B cell (primary cell): ENCODE data around the gene CASP1.

ENCODE experiments used
- CTCF ChIP-seq: fragments of 200-600 bp; IDR thresholded peaks from one replicate; pipeline ENCODE4 v1.8.0; 2022; ENCODE audit warnings: antibody characterized with exemption, mild to moderate bottlenecking
- EZH2 ChIP-seq: IDR thresholded peaks from 2 replicates; pipeline ENCODE4 v1.6.1; 2012; ENCODE audit warnings: borderline replicate concordance, low read depth, mild to moderate bottlenecking, moderate library complexity, low read length; ENCODE audit not compliant: insufficient read depth, poor library complexity, severe bottlenecking

DNA sequence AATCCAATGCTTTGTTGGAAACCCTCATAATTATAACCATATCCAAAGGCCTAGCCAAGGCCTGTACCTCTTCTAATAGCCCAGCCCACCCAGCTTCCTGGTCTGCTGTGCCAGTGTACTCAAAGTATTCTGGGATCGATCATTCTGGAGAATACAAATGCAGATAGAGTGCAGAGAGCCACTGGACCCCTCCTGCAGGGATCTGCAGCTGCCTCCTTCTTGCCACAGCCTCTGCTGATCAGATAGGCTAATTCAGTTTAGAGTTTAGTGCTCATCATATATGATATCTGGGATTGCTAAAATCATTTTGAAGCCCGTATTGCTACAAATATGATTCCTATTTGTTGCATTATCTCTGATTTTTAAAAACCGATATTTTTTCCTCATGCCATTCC is 29.5 kb downstream of the CASP1 start:
- TF ChIP-seq CTCF (no peak), EZH2 (no peak)
